Measurements from ENCODE around the gene CBX4. TPM values are rescaled to one million over a fixed set of nuclear protein-coding genes. Genes with fewer than 3 reads are reported as not detected.
A peak's percentile ranks its signal among the peaks of the same experiment; 100 is the strongest.

CBX4 gene
- total and polyA plus RNA-seq, 2 of the 13 experiments (the other 11 are each of a cell fraction or from before 2014, with no cell fraction given), result 25.8 to 50.8 TPM

GRCh38 chr17:79796763-79797491 lies 42.3 kb downstream of the CBX4 start, which contains the start of gene CBX8 (continued):
- TF ChIP-seq ZNF766 (CRISPR knock-in tag; IDR thresholded peaks at IDR 0.05; ENCODE audit: borderline replicate concordance) (no peak), EEA1 (CRISPR knock-in tag; IDR thresholded peaks at IDR 0.05; ENCODE audit: borderline replicate concordance) (no peak), MXD1 (CRISPR knock-in tag; IDR thresholded peaks at IDR 0.05) (peak; percentile 62), AGO1 (IDR thresholded peaks at IDR 0.05; ENCODE audit: low read depth, low read length, poor library complexity, severe bottlenecking) (no peak), MEIS2 (CRISPR knock-in tag; IDR thresholded peaks at IDR 0.05) (peak; percentile 84), GFI1 (CRISPR knock-in tag; IDR thresholded peaks at IDR 0.05; ENCODE audit: borderline replicate concordance) (no peak), ZNF512 (CRISPR knock-in tag; IDR thresholded peaks at IDR 0.05) (no peak), SP2 (CRISPR knock-in tag; IDR thresholded peaks at IDR 0.05) (peak; percentile 96), TFE3 (CRISPR knock-in tag; IDR thresholded peaks at IDR 0.05) (no peak), HNRNPL (IDR thresholded peaks at IDR 0.05; ENCODE audit: low read depth, low read length) (no peak), TEF (CRISPR knock-in tag; IDR thresholded peaks at IDR 0.05) (no peak), ARID3A (IDR thresholded peaks at IDR 0.05; ENCODE audit: low read depth, low read length) (no peak), TBX3 (IDR thresholded peaks at IDR 0.05; ENCODE audit: borderline replicate concordance) (no peak), PHB2 (IDR thresholded peaks at IDR 0.05; ENCODE audit: partially characterized antibody) (no peak), ZNF850 (CRISPR knock-in tag; conservative IDR thresholded peaks at IDR 0.05) (no peak), ZNF777 (CRISPR knock-in tag; IDR thresholded peaks at IDR 0.05) (0 out of 2 replicates have a peak, but pooled peaks have one; percentile 51), ZNF263 (CRISPR knock-in tag; IDR thresholded peaks at IDR 0.05) (no peak; the same call in 1 of the 2 replicates), ZBTB20 (CRISPR knock-in tag; IDR thresholded peaks at IDR 0.05; ENCODE audit: borderline replicate concordance, low read depth) (no peak), ZFP91 (CRISPR knock-in tag; IDR thresholded peaks at IDR 0.05; ENCODE audit: borderline replicate concordance) (peak; percentile 65), ISL2 (CRISPR knock-in tag; IDR thresholded peaks at IDR 0.05) (no peak; the same call in 1 of the 2 replicates), IRX3 (CRISPR knock-in tag; IDR thresholded peaks at IDR 0.05; ENCODE audit: borderline replicate concordance, low read depth) (0 out of 2 replicates have a peak, but pooled peaks have one; percentile 68), ASH2L (IDR thresholded peaks at IDR 0.05; ENCODE audit: insufficient read length, low read depth, low read length) (peak; percentile 80)
